ENCODE data around the gene HADH. TPM values are rescaled to one million over a fixed set of nuclear protein-coding genes. Genes with fewer than 3 reads are reported as not detected.
A peak's percentile ranks its signal among the peaks of the same experiment; 100 is the strongest.

HADH gene
- total RNA-seq, 3 donors from 2014 or later: 76.7 to 151 (median 103) TPM

GRCh38 chr4:108034565-108034964 is 44.9 kb downstream of the HADH start:
- Histone ChIP-seq H3K9me3 (no peaks in the 10 kb centered on the region), H3K36me3 (ENCODE audit: low read depth) (no peaks in the 10 kb centered on the region), H3K4me1 (ENCODE audit: low read depth) (no peaks in the 10 kb centered on the region), H3K4me3 (no peak overlapping the region)
- intact Hi-C loops (cut with DNase I, micrococcal nuclease): no loop called here
- TF ChIP-seq, protein P1, sequence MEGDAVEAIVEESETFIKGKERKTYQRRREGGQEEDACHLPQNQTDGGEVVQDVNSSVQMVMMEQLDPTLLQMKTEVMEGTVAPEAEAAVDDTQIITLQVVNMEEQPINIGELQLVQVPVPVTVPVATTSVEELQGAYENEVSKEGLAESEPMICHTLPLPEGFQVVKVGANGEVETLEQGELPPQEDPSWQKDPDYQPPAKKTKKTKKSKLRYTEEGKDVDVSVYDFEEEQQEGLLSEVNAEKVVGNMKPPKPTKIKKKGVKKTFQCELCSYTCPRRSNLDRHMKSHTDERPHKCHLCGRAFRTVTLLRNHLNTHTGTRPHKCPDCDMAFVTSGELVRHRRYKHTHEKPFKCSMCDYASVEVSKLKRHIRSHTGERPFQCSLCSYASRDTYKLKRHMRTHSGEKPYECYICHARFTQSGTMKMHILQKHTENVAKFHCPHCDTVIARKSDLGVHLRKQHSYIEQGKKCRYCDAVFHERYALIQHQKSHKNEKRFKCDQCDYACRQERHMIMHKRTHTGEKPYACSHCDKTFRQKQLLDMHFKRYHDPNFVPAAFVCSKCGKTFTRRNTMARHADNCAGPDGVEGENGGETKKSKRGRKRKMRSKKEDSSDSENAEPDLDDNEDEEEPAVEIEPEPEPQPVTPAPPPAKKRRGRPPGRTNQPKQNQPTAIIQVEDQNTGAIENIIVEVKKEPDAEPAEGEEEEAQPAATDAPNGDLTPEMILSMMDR (IDR thresholded peaks at IDR 0.05): no peak
- ATAC-seq (no peak), DNase-seq (no peak)

- Histone ChIP-seq H3K9me3 (no peaks in the 10 kb centered on the region), H3K36me3 (ENCODE audit: low read depth) (no peaks in the 10 kb centered on the region), H3K4me3 (no peak overlapping the region), H3K4me1 (ENCODE audit: low read depth) (no peaks in the 10 kb centered on the region)
- ATAC-seq (no peak), DNase-seq (no peak)
- intact Hi-C loops (cut with DNase I, micrococcal nuclease): no loop called here
- TF ChIP-seq, protein P1 (IDR thresholded peaks at IDR 0.05): no peak
Observed at GRCh38 chr4:108035691-108036090, 46.0 kb downstream of the HADH start.

- H3K9me3 ChIP-seq: no peaks in the 10 kb centered on the region
- TF ChIP-seq, protein P1 (IDR thresholded peaks at IDR 0.05): no peak
- DNase-seq (peak in 1 of 3 donors; percentile 21), ATAC-seq (peak; percentile 59)
- intact Hi-C loops (cut with DNase I, micrococcal nuclease): no loop called here
- no peaks in the 10 kb centered on the region for H3K4me1 ChIP-seq (ENCODE audit: low read depth)
- H3K4me3 ChIP-seq: no peak overlapping the region
- no peaks in the 10 kb centered on the region for H3K36me3 ChIP-seq (ENCODE audit: low read depth)
Observed at GRCh38 chr4:108036213-108036612, 46.5 kb downstream of the HADH start.

DNA sequence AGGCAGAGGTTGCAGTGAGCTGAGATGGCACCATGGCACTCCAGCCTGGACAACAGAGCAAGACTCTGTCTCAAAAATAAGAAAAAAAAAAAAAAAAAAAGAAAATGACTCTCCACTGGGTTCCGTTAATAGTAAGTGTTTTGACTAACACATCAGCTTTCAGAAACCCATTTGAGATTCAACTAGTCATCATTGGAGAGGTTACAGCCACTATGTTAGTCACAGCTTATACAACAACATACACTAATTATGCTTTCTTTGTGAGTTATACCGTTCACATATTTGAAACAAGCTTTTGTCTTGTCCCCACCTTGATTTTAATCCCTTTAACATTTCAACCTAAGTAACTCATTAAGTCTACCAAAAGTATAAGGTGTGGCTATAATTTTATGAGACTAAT is 48.2 kb downstream of the HADH start:
- ATAC-seq (no peak), DNase-seq (no peak)
- no peaks in the 10 kb centered on the region for H3K4me1 ChIP-seq (ENCODE audit: low read depth)
- TF ChIP-seq, protein P1 (IDR thresholded peaks at IDR 0.05): no peak
- H3K9me3 ChIP-seq: no peaks in the 10 kb centered on the region
- intact Hi-C loops (cut with DNase I, micrococcal nuclease): no loop called here
- H3K4me3 ChIP-seq: no peak overlapping the region
- no peaks in the 10 kb centered on the region for H3K36me3 ChIP-seq (ENCODE audit: low read depth)

DNA sequence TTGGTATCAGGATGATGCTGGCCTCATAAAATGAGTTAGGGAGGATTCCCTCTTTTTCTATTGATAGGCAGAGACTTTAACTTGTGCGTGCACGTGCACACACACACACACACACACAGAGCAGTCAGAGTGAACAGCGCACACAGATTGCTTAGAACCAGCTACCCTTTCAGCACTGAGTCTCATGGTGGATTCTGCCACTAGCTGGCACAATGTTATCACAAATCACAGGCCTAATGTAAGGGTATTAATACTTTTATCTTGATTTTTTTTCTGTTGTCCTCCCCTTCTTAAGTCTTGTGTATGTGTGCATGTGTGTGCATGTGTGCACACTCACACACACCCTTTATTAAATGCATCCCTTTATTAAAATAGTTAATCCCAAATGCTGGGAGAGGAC is 53.2 kb downstream of the HADH start:
- Histone ChIP-seq H3K9me3 (no peaks in the 10 kb centered on the region), H3K4me3 (no peak overlapping the region), H3K4me1 (ENCODE audit: low read depth) (no peaks in the 10 kb centered on the region), H3K36me3 (ENCODE audit: low read depth) (no peaks in the 10 kb centered on the region)
- intact Hi-C loops (cut with DNase I, micrococcal nuclease): no loop called here
- DNase-seq: no peak
- TF ChIP-seq, protein P1 (IDR thresholded peaks at IDR 0.05): no peak
- ATAC-seq: no peak

- Histone ChIP-seq H3K36me3 (ENCODE audit: low read depth) (no peaks in the 10 kb centered on the region), H3K4me1 (ENCODE audit: low read depth) (no peaks in the 10 kb centered on the region), H3K4me3 (no peak overlapping the region), H3K9me3 (no peaks in the 10 kb centered on the region)
- ATAC-seq: no peak
- intact Hi-C loops (cut with DNase I, micrococcal nuclease): no loop called here
- TF ChIP-seq, protein P1 (IDR thresholded peaks at IDR 0.05): no peak
- DNase-seq: no peak
Observed at GRCh38 chr4:108043526-108043925, 53.8 kb downstream of the HADH start.

Measured in mucosa of descending colon (tissue), 3 donors.